GM19452 (cell line): Measurements from ENCODE around the gene MXI1.
"Not testable (repeated sequence)": the region's sequence is repeated elsewhere in the genome, so short reads cannot be mapped to it uniquely, and the experiment has no call there.

Experiments used
- ATAC-seq: cut with Tn5 transposase; IDR thresholded peaks from one replicate; pipeline ENCODE4 v1.9.1; 2021; ENCODE audit not compliant: unreplicated experiment

MXI1 gene

GRCh38 chr10:110237894-110238480 lies 30.6 kb downstream of the MXI1 start:
- ATAC-seq, result no peak

DNA sequence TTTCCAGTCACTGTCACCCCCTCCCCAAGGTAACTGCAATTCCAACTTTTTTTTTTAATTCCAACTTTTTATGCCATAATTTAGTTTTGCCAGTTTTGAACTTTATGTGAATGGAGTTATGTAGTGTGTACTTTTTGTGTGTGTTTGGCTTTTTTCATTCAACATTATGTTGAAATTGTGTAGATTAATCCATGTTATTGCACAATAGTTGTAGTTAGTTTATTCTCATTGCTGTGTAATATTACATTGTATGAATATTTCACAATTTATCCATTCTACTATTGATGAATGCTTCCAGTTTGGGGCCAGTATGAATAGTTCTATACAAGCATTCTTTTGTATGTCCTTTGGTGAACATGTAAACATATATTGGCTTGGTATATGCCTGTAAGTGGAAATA lies 32.5 kb downstream of the MXI1 start:
- no peak for ATAC-seq

DNA sequence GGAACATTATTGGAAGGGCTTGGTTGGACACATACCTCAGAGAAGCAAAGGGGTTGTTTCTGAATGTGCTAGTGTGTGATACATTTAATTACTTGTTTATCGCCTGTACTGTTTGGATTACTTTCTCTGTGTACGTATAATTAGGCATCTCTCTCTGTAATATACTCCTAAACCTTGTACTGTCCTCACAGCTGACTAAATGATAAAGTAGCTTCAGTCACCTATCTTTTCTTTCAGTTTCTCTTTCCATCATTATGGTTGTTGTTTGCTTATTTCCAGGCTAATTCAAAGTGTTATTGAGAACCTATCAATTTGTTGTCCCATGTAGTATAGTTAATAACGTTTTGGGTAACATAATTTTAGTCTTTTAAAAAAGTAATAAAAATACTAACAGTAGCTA lies 34.0 kb downstream of the MXI1 start:
- peak; percentile 61 for ATAC-seq

GRCh38 chr10:110241841-110242240 lies 34.4 kb downstream of the MXI1 start:
- ATAC-seq, result peak; percentile 22

- no peak for ATAC-seq
Observed at GRCh38 chr10:110242511-110242910, 35.1 kb downstream of the MXI1 start.

- no peak for ATAC-seq
Observed at GRCh38 chr10:110244550-110244949, 37.1 kb downstream of the MXI1 start.

GRCh38 chr10:110247833-110248232 lies 40.4 kb downstream of the MXI1 start:
- not testable (repeated sequence) for ATAC-seq

GRCh38 chr10:110249489-110249888 lies 42.1 kb downstream of the MXI1 start:
- ATAC-seq, result not testable (repeated sequence)

- peak; percentile 83 for ATAC-seq
Observed at GRCh38 chr10:110251392-110251791, 44.0 kb downstream of the MXI1 start.

GRCh38 chr10:110252151-110252550 lies 44.7 kb downstream of the MXI1 start:
- no peak for ATAC-seq

DNA sequence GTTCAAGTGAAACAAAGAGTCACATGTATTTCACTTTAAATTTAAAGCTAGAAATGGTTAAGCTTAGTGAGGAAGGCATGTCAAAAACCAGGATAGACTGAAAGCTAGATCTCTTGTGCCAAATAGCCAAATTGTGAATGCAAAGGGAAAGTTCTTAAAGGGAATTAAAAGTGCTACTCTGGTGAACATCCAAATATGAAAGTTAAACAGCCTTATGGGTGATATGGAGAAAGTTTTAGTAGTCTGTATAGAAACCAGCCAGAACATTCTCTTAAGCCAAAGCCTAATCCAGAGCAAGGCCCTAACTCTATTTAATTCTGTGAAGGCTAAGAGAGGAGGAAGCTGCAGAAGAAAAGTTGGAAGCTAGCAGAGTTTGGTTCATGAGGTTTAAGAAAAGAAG lies 47.1 kb downstream of the MXI1 start:
- no peak for ATAC-seq

DNA sequence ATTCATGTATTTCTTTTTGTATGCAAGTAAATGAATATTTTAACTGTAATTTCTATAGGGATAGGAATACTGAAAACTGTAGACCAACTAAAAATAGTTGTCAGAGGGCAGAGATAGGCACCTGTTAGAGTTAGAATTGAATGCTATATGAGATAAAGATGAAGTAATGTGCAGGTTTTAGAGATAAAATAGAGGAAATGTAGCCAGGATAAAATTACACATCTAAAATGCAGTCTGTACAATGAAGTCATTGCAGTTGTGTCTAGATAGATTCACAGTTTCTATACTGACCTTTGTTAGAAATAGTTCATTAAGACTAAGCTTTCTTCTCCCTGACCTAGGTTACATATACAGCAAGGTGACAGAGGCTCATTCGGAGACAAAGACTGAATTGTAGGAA lies 51.1 kb downstream of the MXI1 start:
- ATAC-seq, result no peak

GRCh38 chr10:110259317-110259716 lies 51.9 kb downstream of the MXI1 start:
- no peak for ATAC-seq

DNA sequence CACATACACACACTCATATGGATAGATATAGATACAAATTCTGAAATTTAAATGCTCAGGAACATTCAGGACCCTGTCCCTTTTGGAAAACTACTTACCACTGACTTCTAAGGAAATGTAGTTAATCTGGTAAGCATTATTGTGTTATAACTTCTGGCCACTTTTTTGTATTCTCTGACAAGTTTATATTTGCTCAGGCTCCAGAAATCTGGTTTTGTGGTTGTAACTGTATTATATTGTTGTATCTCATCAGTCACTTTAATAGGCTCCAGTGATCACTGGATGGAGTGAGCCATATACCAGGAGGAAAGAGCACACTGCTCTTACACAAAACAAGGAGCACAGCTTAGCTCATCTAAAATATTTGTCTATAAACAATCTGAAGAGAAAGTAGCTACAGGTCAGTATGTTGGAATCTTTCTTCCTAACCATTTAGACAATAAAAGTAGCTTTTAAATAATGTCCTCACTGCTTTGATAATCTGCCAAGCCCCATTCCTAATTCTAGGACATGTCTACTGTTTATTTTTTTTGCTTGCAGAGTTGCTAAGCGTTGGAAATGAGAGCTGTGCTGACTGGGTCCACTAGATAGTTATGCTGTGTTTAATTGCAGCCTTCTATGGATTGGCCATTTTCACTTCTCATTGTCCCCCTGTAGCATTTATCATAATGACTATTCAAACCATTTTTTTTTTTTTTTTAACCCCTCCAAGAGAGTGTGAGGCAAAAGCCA lies 53.5 kb downstream of the MXI1 start:
- no peak for ATAC-seq

DNA sequence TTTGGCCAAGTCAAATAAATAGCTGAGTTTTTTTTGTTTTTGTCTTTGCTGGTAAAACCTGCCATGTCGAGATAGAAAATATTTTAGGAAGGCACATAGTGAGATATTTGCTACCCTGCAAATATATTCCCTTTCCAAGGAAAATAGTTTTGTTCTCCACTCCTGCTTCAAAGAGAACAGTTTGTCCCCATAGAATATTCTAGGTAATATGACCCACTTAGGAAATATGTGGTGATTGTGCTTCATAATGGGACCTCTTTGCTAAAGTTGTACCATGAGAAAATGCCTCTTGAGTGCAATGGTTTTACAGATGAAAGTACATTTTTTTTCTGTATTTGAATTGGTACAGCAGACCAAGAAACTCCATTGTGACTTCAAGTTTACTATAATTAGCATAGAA lies 55.8 kb downstream of the MXI1 start:
- no peak for ATAC-seq

DNA sequence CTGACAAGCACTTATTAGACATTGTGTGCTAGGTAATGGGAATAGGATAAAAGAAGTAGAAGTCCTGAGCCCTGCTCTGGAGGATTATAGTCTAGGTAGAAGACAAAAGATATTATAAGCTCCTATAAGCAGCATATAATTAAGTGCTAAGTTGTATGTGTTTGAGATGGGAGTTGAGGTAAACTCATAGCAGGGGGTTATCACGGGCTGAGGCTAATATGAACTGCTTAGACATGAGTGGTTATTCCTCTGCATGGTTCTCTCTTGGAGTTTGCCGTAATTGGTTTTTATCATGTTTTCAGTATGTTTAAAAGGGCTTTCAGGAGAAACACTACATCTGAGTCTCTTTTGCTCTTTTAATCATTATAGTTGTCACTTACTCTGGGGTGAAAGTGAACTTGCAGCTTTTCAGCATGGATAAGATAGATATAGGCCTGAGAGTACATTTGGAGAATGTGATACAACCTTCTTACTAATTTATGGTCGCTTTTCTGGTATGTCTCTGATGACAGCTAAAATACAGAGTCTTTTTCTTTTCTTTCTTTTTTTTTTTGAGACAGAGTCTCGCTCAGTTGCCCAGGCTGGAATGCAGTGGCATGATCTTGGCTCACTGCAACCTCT lies 58.3 kb downstream of the MXI1 start:
- ATAC-seq, result no peak

DNA sequence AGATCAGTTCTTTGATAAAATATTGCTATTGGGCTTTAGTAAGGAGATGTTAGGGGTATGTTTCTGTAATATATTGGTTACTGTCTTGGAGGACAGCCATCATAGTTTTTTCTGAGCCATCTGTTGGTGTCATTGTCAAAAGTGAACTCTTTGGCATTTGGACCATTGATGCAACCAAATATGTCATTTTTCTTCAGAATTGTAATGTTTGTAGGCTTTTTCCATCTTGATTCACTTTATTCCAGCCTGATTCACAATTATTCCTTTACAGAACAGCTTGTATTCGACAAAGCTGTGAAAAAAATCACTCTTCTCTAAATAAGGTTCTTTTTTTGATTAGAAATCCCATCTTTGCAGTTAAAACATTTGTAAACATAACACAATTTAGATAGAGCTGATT lies 59.9 kb downstream of the MXI1 start:
- no peak for ATAC-seq

GRCh38 chr10:110268442-110268841 lies 61.0 kb downstream of the MXI1 start:
- ATAC-seq, result no peak

GRCh38 chr10:110268971-110269370 lies 61.6 kb downstream of the MXI1 start:
- no peak for ATAC-seq

GRCh38 chr10:110269374-110270318 lies 62.2 kb downstream of the MXI1 start:
- peak; percentile 57 for ATAC-seq

GRCh38 chr10:110272995-110273394 lies 65.6 kb downstream of the MXI1 start:
- not testable (repeated sequence) for ATAC-seq
